Measurements from ENCODE around the gene HLA-B.
"Not testable (repeated sequence)": the region's sequence is repeated elsewhere in the genome, so short reads cannot be mapped to it uniquely, and the experiment has no call there.

The HLA-B gene

DNA sequence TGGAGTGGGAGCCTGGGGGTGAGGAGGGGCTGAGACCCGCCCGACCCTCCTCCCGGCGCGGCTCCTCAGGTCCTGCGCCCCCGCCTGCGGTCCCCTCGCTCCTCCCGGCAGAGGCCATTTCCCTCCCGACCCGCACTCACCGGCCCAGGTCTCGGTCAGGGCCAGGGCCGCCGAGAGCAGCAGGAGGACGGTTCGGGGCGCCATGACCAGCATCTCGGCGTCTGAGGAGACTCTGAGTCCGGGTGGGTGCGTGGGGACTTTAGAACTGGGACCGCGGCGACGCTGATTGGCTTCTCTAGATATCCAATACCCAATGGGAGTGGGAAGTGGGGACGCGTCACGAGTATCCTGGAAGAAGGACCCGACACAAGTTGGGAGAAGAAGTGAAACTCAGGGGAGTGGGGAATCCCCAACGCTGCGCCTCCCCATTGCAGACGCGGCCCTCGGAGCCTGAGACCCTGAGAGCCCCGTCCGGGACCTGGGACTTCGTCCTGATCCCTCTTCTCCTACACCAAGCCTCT lies at the start of gene HLA-B:
Gene HLA-B (minus strand): TSS at position 234 of the 521 bp plus-strand sequence. CDS start 21 bp downstream, at position 213.
- DNase-seq, result peak; percentile 82

DNA sequence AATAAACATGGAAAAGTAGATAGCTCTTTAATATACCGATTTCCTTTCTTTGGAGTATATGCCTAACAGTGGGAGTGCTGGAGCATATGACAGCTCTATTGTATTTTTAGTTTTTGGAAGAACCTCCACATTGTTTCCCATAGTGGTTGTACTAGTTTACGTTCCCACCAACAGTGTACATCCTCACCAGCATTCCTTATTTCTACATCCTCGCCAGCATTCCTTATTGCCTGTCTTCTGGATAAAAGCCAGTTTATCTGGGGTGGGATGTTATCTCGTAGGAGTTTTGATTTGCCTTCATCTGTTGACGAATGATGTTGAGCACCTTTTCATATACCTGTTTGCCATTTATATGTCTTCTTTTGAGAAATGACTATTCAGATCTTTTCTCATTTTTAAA lies 49.0 kb upstream of the HLA-B start:
- DNase-seq, result no peak

DNA sequence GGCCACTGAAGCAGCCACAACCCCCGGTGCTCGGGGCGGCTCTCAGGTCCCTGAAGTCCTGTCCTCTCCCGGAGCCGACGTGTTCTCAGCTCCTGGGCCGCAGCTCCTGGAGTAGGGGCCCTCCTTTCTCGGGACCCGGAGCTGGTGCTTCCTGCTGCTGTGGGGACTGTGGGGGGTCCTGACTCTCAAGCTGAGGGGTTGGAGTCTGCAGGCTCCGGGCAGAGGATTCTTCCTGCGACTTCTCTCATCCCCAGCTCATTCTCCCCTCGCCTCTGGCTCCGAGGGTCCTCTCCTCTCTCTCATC lies 47.0 kb upstream of the HLA-B start:
- not testable (repeated sequence) for DNase-seq

DNA sequence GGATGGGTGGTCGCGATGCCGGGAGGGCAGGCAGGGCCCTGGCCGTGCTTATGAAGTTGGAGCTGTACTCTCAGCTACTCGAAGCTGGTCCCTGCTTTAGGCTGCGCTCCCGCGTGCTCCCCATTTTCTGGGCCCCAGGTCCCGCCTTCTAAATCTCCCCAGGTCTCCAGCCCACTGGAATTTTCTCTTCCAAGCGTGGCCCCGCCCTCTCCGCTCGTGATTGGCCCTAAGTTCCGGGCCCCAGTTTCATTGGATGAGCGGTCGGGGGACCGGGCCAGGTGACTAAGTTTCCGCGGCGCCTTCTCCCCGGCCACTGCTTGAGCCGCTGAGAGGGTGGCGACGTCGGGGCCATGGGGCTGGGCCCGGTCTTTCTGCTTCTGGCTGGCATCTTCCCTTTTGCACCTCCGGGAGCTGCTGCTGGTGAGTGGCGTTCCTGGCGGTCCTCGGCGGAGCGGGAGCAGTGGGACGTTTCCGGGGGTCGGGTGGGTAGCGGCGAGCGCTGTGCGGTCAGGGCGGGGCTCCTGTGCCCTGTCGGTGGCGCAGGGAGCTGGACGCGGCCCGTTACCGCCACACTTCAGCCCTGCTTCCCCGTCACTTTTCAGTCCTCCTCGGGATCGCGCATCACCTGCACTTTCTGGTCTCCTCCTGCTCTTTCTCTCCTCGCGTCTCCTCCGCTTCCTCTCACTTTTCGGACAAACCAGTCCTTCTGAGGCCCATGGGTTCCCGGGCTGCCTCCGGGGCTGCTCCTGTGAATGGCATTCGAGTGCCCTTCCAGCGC lies 46.5 kb upstream of the HLA-B start, which contains the start of gene MICA:
Gene MICA (plus strand): TSS at position 313 of the 778 bp plus-strand sequence. CDS start 38 bp downstream, at position 351.
- DNase-seq, result peak; percentile 71

DNA sequence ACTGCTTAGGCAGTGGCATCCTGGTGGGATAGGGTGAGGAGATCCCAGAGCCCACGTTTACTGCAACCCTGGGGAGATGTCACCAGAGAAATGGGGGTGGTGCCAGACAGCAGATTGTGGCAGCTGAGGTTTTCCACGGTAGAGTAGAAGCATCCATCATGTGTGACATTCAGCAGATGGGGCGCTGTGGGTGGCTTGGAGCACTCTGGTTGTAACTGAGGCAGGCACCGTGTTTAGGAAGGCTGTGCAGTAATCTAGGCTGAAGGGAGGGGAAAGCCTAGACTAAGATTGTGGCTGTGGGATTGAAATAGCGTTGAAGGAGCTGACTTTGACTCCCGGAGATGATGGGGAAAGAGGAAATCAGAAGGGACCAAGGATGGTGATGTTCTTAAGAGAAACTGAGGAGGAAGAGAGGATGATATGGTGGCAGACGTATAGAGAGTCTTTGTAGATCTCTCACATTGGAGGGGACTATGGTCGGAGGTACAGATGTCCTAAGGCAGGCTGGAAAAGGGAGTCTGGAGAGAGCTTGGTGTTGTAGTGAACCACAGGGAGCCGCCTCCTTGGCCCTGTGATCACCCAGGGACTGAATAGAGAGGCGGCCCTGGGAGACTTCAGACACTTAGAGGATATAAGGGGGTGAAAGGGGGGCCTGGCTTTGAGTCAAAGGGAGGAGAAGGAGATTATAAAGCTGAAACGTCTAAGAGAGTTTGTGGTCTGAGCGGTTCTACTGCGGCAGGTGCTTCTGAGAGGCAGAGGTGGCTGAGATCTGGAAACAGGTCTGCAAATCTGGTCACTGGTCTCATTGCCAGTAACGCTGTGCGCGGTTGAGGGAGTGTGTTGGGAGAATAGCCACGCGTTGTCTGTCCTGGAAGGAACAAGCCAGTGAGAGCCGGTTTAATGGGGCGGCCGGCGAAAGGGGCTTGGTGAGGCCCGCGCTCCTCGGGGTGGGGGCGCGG lies 45.6 kb upstream of the HLA-B start:
- DNase-seq, result peak; percentile 19

DNA sequence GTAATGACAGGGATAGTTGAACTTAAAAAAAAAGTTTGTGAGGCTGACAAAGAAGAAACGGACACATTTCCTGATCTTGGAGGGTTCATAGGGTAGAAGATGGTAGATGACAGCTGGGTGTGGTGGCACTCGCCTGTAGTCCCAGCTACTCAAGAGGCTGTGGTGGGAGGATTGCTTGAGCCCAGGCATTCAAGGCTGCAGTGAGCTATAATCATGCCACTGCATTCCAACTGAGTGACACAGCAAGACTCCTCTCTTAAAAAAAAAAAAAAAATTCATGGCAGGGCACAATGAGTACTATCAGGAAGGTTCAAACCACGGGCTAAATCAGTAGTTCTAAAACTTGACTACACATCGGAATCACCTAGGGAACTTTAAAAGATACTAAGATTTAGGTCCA lies 44.4 kb upstream of the HLA-B start:
- DNase-seq, result no peak

DNA sequence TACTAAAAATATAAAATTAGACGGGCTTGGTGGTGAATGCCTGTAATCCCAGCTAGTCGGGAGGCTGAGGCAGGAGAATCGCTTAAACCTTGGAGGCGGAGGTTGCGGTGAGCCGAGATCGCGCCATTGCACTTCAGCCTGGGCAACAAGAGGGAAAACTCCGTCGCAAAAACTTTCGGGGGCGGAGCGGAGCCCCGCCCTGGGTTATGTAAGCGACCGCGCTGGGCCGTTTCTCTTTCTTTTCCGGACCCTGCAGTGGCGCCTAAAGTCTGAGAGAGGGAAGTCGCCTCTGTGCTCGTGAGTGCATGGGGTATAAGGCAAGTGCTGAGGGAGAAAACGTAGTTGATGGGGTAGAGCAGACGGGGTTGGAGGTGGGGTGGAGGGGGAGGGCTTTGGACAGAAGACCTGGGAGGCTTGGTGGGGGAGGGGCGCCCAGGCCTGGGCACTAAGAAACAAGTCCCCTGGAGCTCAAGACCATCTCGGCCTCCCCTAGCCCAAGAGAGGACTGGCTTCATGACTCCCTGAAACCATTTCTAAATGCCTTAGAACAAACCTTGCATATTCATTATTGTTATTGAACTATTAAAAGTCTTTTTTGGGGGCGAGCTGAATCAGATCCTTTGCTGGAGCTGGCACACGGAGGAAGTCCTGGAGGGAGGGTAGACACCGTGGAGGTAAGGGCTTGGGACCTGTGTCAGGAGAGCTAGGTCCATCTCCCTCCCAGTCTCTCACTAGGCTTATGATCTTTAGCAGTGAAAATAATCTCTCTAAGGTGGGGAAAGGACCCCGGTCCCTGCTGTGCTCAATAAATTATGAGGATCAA lies 43.7 kb upstream of the HLA-B start:
- peak; percentile 66 for DNase-seq

DNA sequence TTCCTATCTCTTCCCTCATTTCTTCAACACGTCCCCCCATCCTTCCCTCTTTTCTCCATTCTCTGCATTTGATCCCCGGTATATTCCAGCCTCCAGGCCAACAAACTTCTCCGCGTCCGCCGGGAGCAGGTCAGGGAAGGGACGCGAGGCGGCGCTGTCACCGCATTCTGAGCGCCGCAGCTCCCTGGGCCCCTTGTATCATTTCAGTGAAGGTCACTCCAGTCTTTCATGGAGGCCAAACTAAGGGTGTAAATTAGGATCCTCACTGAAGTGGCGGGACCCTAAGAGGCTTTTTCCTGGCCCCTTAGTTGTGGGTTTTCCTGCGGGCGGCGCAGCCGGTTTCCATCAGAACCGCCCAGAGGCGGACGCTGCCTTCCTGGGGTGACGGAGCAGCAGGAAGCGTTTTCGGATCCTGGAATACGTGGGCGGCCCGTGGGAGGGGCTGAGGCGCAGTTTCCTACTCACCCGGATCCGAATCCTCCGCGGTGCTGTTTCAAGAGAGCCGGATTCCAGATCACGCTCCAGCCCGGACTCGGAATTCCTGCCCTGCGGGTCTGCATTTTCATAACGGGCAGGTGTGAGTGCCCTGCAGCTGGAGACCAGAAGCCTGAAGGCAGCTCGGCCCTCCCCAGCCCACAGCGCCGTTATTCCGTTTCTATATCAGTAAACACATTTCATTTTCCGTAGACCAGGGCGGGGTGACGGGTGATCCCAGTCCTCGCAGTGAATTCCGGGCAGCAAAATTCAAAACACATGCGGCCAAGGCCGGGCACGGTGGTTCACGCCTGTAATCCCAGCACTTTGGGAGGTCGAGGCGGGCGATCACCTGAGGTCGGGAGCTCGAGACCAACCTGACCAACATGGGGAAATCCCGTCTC lies 42.8 kb upstream of the HLA-B start:
- DNase-seq, result peak; percentile 55

DNA sequence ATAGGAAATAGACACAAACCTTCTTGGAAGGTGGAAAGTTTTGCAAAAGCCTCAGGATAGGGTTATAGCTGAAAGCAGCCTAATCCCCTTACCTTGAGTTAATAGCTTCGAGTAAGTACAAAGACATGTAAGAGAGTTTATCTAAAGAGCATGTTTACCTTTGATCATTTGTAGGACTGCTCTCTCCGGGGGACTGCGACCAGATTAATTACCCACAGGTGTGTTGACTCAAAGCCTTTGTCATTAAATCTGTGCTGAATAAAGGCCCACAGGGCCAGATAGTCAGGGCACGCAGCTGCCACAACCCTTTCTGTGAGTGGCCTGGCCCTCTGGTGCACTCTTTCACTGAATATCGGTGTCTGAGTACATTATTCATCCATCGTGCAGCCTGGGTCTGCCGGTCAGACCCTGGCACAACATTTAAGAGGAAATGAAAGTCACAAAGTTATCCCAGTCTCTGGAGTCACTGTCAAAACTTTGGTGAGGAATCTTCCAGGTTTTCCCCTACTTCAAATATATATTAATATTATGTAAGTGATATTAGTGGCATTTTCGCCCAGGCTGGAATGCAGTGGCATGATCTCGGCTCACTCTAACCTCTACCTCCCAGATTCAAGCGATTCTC lies 41.0 kb upstream of the HLA-B start:
- DNase-seq, result no peak

DNA sequence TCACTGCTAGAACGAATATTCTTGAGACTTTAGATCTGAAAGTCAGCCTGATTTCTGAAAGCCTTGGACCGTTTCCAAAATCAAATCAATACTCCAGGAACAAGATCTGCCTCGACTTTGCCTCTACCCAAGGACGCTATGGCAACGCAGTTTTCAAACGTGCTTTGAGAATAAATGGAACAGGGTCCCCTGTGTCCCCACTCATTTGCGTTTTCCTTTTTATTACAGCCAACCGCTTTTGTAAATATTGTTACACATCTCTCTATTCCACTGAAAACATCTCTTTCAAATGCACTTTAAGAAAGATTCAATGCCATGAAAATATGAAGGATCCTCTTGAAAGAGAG lies 40.1 kb upstream of the HLA-B start:
- not testable (repeated sequence) for DNase-seq

DNA sequence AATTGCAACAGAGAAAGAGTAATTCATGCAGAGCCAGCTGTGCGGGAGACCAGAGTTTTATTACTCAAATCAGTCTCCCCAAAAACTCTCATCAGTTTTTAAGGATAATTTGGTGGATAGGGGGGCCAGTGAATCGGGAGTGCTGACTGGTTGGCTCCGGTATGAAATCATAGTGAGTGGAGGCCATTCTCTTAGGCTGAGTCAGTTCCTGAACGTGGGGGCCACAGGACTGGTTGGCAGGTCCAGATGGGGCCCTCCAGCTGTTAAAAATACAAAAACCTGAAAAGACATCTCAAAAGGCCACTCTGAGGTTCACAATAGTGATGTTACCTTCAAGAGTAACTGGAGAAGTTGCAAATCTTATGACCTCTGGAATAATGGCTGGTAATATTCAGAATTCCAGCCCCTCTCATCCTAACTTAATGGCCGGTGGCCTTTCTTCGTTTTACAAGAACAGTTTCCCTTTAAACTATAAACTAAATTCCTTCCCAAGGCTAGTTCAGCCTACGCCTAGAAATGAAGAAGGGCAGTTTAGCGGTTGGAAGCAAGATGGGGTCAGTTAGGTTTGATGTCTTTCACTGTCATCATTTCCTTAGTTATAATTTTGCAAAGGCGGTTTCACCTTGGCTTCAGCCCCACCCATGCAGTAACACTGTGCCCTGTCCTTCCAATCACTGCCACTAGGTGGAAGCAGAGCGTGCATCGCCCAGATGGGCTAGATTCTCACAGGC lies 39.6 kb upstream of the HLA-B start:
- DNase-seq, result peak; percentile 86

DNA sequence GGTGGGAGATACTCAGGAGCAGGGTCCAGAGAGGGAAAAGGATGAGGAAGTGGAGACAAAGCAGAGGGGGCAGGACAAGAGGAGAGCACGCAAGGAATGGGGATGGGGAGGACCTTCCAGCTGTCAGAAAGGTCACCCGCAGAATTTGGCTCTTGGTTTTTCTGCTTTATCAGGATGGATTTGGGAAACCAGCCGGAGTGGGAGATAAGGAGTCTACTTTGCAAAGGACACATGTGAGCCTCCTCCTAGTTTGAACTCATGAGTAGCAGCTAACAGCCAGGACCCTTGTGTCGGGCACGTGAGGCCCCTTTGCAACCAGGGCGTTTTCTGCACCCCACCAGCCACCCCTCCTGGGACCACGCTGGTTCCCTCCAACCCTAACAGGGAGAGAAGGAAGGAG lies 38.9 kb upstream of the HLA-B start:
- DNase-seq, result no peak

DNA sequence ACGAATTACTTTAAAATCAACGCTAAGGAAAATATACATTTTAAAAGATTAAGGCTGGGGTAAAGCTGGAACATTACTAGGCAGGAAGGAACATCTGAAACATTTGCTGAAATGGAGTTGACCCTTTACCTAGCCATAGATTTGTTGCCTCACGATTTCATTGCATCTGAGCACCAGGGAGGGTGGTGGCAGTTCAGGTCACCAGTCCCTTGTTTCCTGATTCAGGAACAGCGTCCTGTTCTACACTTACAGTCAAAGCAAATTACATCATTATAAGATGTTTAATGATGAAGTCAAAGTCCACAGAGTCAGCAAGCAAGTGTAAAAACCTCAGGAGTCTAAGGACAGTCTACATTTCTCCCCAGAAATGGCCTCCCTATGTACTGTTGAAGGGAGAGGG lies 37.4 kb upstream of the HLA-B start:
- no peak for DNase-seq

DNA sequence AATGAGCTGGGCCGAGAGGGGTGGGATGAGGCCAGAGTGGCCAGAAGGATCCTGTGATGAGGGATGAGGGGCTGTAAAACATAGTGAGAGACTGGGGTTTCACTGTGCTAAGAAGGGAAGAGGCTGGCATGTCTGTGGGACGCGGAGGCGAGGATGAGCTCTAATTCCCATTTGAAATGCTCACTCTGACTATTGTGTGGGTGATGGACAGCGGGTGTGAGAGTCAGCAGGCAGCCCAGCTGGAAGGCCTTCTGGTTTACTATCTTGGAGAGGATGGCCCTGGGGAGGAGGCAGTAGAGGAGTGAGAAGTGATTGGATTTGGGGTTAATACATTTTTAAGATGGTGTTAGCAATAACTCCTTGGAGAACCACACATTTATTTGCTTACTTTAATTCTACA lies 37.0 kb upstream of the HLA-B start:
- no peak for DNase-seq

DNA sequence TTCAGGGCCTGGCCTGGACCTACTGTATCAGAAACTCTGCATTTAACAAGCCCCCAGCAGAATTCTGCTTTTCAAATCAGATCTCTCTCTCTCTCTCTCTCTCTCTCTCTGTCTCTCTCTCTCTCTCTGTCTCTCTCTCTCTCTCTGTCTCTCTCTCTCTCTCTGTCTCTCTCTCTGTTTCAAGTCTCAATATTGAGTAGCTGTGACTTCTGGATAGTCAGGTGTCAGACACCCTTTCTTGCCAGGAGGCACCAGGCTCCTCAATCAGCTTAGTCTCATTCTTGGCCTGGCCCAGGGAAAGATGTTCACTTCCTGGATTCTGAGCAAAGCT lies 32.8 kb upstream of the HLA-B start:
- not testable (repeated sequence) for DNase-seq

DNA sequence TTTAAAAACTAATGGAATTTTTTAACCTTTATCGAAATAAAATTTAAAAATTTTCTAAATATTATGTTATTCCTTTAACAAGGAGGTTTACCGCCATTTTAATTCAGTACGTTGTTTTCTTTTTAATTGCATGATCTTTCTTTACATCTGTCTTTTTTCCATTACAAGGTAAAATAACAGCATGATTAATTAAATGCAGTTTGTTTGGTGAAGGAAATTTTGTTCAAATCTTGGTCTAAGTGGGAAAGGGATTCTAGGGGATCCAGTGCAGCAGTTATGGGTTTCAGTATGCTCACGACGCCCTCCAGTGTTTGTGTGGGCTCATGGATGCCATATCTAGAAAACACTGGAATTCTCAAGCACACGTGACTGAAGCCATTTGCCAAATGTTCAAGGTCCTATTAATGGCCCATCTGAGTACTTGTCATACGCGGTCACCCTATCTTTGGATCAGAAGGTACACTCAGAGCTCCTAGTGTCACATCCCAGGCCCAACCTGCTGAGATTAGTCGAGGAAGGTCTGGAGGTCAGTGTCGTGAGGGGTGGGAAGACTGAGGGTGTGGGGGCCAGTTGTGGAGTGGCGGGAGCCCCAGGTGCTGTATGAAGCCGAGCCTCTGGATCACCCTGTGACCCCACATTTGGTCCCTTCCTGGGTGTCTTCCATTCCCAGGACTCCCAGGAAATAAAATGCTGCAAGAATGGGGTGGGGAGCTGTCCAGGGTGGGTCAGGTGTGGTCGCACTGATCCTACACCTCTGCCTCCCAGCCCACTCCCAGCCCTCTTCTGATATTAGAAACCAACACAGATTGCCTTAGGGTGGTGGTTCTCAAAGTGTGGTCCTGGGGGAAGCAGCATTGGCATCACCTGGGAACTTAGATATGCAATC lies 32.2 kb upstream of the HLA-B start:
- DNase-seq, result not testable (repeated sequence)

DNA sequence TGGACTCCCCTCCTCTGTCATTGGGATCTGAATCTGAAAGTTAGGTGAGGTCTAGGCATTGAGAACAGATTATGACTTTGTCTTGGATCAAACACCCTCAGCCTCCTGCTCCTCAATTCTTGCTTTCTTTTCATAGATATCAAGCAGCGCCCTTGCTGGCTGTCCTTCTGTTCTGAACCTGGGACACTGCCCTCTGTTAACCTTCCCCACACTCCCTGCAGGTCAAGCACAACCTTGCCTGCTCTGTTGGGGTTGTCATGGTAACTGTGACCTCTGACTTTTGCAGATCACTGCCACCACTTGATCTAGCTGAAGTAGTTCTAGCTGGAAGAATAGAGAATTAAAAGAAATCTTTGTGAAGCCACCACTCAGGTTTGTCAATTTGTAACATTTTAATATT lies 30.0 kb upstream of the HLA-B start:
- no peak for DNase-seq

DNA sequence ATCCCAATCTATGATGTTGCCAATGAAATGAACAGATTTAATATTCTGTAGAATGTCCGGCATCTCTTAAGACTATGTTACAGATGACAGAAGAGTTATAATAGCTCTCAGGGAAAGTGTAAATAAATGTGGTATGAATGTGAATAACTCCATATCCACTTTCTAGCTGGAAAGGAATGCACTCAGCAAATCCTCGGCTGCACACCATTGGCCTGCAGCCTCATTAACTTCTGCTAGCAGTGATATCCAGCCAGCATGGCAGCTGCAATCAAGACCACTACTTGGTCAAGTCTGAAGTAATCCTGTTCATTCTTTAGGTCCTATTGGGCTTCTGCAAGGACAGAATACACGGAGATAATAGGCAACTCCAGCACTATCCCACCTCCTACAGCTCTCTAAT lies 29.1 kb upstream of the HLA-B start:
- DNase-seq, result no peak

DNA sequence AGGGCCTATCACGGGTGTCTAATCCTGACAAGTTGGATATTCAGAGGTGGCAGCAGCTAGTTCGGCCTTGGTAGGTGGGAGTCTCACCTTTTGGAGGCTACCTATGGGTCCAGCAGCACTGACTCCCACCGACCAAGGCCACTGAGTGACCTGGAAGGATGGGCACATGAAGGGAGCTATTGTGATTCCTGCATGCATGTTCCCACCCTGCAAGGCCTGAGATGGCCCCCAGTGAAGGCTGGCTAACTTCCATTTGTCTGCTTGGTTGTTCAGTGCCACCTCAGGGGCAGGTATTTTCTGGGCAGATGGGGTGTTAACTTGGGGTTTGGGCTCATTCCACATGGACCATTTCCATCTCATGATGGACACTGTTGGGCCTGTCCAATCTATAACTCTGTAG lies 28.1 kb upstream of the HLA-B start:
- DNase-seq, result no peak

DNA sequence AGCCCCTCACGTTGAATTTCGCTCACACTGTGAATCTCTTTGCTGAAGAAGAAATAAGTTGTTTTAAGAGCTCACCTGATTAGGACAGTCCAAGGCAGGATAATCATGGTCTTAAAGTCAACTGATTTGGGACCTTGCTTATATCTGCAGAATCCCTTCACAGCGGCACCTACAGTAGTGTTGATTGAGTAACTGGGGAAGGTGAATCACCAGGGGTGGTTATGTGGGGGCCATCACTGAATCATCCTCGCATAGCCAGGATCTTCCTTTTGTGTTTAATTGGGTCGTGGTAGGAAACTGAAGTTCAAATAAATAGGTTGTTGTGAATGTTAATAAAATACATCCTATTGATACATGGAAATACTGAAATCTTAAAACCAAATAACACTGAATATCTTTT lies 26.2 kb upstream of the HLA-B start:
- DNase-seq, result no peak
